GM10847 (cell line): Measurements from ENCODE around the gene HDAC8.

Source experiments
- POLR2A ChIP-seq: IDR thresholded peaks from 2 replicates; pipeline ENCODE4 v1.6.1; 2011; ENCODE audit not compliant: insufficient read length; ENCODE audit errors: extremely low read depth

Gene HDAC8

GRCh38 chrX:72475952-72476668, 96.5 kb downstream of the HDAC8 start:
- no peak for TF ChIP-seq POLR2A

GRCh38 chrX:72475338-72475737, 97.3 kb downstream of the HDAC8 start:
- no peak for TF ChIP-seq POLR2A

- no peak for TF ChIP-seq POLR2A
Measured at GRCh38 chrX:72470532-72471223, 102.0 kb downstream of the HDAC8 start.

GRCh38 chrX:72470117-72470516, 102.5 kb downstream of the HDAC8 start:
- no peak for TF ChIP-seq POLR2A

GRCh38 chrX:72468607-72469006, 104.0 kb downstream of the HDAC8 start:
- no peak for TF ChIP-seq POLR2A

- TF ChIP-seq POLR2A, result no peak
Measured at GRCh38 chrX:72467135-72467534, 105.5 kb downstream of the HDAC8 start.

GRCh38 chrX:72466493-72466892, 106.2 kb downstream of the HDAC8 start:
- TF ChIP-seq POLR2A, result no peak

- TF ChIP-seq POLR2A, result no peak
Measured at GRCh38 chrX:72465889-72466288, 106.8 kb downstream of the HDAC8 start.

GRCh38 chrX:72461766-72462165, 110.9 kb downstream of the HDAC8 start:
- no peak for TF ChIP-seq POLR2A

GRCh38 chrX:72461288-72461687, 111.4 kb downstream of the HDAC8 start:
- no peak for TF ChIP-seq POLR2A

- no peak for TF ChIP-seq POLR2A
Measured at GRCh38 chrX:72460715-72461114, 111.9 kb downstream of the HDAC8 start.

- TF ChIP-seq POLR2A, result no peak
Measured at GRCh38 chrX:72436010-72436409, 136.6 kb downstream of the HDAC8 start.

- TF ChIP-seq POLR2A, result no peak
Measured at GRCh38 chrX:72430405-72430968, 142.2 kb downstream of the HDAC8 start.

- TF ChIP-seq POLR2A, result no peak
Measured at GRCh38 chrX:72421797-72422196, 150.8 kb downstream of the HDAC8 start.

- TF ChIP-seq POLR2A, result no peak
Measured at GRCh38 chrX:72409993-72410392, 162.7 kb downstream of the HDAC8 start.

- no peak for TF ChIP-seq POLR2A
Measured at GRCh38 chrX:72408885-72409284, 163.8 kb downstream of the HDAC8 start.
